Heart left ventricle (tissue), 13 donors: ENCODE results near the gene SCAP.

ENCODE experiments used
- POLR2A ChIP-seq, 2 donors: fragments of 450-650 bp; IDR thresholded peaks; one replicate each; pipeline ENCODE4 v1.6.1; 2017; ENCODE audit warnings: antibody characterized with exemption in 2 of 2, mild to moderate bottlenecking in 2 of 2, moderate library complexity in 2 of 2
- TF ChIP-seq, protein P1 (sequence below), 12 donors: fragments of 200-600 bp; sonication (generic) in 4 of 12; IDR thresholded peaks; one replicate each; pipeline versions ENCODE4 v1.5.0 to v1.8.0; 2018 to 2022; ENCODE audit warnings: antibody characterized with exemption in 12 of 12, mild to moderate bottlenecking in 5 of 12
- donor health status: ischemic (EF 13 %, LVEDD 7.1; RV severe dilation, severe dysfunction).
- donor health status: DM: no; HTN: yes; CAD: no.
- donor health status: DM: no; HTN: no; CAD: no.
- donor health status: ischemic (EF 25% LVEDD 6.9; RV normal size, moderate dysfunction).
- donor health status: ischemic (EF 25% LVEDD 5.7; RV mildly dilated, moderate dysfunction).
- donor health status: ischemic (EF 35%, LVEDD 5.7; RV mildly dilated, moderate dysfunction).
- donor health status: nonischemic (EF 11% LVEDD 7.7; RV severe dilation, severe dysfunction).
- donor health status: DM: yes; HTN: yes; CAD: no.
- donor health status: PGD.
- donor health status: ischemic (EF 29% LVEDD 5.4; RV normal size, mild dysfunction).
- donor health status: nonischemic (EF 23%, LVEDD 6.1; RV moderate dilation, normal function).

DNA sequence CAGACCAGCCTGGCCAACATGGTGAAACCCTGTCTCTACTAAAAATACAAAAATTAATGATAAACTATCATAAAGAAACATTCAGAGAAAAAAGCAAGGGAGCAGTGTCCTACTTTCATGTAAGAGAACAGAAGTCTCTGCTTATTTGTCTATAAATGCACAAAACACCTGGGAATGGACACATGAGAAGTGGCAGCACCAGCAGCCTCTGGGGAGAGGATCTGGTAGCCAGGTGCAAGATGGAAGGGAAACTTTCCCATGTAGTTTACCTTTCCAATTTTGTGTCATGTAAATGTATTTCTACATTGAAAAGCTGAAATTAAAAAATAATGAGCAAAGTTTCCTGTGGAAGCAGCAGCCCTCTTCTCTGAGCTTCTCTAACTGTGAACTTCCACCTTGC, 18.8 kb downstream of the SCAP start:
- TF ChIP-seq, protein P1, sequence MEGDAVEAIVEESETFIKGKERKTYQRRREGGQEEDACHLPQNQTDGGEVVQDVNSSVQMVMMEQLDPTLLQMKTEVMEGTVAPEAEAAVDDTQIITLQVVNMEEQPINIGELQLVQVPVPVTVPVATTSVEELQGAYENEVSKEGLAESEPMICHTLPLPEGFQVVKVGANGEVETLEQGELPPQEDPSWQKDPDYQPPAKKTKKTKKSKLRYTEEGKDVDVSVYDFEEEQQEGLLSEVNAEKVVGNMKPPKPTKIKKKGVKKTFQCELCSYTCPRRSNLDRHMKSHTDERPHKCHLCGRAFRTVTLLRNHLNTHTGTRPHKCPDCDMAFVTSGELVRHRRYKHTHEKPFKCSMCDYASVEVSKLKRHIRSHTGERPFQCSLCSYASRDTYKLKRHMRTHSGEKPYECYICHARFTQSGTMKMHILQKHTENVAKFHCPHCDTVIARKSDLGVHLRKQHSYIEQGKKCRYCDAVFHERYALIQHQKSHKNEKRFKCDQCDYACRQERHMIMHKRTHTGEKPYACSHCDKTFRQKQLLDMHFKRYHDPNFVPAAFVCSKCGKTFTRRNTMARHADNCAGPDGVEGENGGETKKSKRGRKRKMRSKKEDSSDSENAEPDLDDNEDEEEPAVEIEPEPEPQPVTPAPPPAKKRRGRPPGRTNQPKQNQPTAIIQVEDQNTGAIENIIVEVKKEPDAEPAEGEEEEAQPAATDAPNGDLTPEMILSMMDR (IDR thresholded peaks at IDR 0.05), result no peak
- TF ChIP-seq POLR2A (IDR thresholded peaks at IDR 0.05), result no peak
